HG02884 (cell line): ENCODE results near the gene RPS3.
"Not testable (repeated sequence)": the region's sequence is repeated elsewhere in the genome, so short reads cannot be mapped to it uniquely, and the experiment has no call there.

ENCODE experiments used
- ATAC-seq: cut with Tn5 transposase; IDR thresholded peaks from one replicate; pipeline ENCODE4 v1.9.1; 2021; ENCODE audit warnings: mild to moderate bottlenecking, moderate library complexity; ENCODE audit not compliant: unreplicated experiment

The RPS3 gene

DNA sequence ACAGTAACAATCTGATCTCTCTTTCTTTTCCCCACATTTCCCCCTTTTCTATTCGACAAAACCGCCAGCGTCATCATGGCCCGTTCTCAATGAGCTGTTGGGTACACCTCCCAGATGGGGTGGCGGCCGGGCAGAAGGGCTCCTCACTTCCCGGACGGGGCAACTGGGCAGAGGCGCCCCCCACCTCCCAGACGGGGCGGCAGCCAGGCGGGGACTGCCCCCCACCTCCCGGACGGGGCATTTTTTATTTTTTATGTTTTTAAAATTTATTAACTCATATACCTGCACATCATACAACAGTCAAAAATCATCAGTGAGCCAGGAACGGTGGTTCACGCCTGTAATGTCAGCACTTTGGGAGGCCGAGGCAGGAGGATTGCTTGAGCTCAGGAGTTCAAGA lies 20.5 kb upstream of the RPS3 start:
- ATAC-seq: not testable (repeated sequence)

DNA sequence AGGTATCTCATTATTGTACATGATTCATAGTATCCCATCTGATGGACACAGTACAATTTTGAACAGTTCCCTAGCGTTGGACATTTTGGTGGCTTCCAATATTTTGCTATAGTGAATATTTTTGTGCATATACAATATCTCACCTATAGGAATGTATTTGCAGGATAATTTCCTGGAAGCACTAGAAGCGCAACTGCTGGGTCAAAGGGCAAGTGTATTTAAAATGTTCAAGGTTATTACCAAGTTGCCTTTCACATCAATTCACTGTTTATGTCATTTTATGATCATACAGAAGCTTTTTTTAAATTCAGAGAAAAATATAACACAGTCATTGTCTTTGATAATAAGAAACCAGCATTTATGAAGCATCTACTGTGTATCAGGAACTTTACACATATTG lies 19.1 kb upstream of the RPS3 start:
- ATAC-seq: no peak

DNA sequence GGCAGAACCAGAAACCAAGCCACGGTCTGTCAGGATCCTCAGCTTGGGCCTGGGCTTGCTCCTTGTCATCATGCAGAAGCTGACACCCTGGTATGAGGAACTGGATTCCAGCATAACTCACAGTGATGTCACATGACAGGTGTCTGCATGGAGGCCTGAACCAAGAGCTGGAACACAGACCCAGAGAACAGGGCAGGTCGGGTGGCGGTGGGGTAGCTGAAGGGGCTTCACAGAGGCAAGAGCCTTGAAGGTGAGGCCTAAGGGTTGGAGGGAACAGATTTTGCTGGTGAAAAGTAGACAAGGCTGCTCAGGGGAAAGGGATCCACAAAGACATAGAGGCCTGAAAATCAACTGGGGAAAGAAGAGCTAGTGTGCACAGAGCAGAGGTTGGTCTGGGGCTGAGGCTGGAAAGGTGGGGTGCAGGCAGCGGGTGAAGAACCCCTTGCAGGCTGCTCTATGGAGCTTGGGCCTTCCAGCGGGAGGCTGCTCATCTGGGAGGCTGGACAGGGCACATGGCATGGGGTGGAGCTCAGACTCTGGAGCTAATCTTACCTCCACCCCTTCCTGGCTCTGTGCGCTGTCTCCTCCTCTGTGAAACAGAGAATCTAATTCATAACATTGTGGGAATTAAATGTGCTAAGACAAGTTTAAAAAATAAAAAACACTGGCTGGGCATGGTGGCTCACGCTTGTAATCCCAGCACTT lies 18.4 kb upstream of the RPS3 start:
- ATAC-seq: no peak

- ATAC-seq: no peak
Observed at GRCh38 chr11:75383246-75383645, 16.1 kb upstream of the RPS3 start.

- ATAC-seq: no peak
Observed at GRCh38 chr11:75384438-75385080, 14.8 kb upstream of the RPS3 start.

GRCh38 chr11:75386942-75387630 lies 12.2 kb upstream of the RPS3 start:
- no peak for ATAC-seq

DNA sequence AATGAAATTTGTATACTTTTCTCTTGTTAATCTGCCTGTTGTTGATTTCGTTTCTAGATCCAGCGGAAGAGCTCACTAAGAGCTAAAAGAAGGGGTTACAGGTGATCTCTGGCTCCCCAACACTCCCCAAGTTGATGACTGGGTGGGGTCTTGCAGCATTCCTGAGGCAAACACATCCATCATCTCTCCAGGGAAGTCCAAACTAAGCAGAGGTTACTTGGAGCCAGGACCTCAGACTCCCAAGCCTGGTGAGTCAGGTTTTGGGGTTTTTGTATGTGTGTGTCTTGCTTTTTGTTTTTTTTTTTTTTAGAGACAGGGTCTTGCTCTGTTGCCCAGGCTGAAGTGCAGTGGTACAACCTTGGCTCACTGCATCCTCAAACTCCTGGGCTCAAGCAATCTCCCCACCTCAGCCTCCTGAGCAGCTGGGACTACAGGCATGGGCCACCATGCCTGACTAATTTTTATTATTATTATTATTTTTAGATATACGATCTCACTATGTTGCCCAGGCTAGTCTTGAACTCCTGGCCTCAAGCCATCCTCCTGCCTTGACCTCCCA lies 11.5 kb upstream of the RPS3 start:
- no peak for ATAC-seq

DNA sequence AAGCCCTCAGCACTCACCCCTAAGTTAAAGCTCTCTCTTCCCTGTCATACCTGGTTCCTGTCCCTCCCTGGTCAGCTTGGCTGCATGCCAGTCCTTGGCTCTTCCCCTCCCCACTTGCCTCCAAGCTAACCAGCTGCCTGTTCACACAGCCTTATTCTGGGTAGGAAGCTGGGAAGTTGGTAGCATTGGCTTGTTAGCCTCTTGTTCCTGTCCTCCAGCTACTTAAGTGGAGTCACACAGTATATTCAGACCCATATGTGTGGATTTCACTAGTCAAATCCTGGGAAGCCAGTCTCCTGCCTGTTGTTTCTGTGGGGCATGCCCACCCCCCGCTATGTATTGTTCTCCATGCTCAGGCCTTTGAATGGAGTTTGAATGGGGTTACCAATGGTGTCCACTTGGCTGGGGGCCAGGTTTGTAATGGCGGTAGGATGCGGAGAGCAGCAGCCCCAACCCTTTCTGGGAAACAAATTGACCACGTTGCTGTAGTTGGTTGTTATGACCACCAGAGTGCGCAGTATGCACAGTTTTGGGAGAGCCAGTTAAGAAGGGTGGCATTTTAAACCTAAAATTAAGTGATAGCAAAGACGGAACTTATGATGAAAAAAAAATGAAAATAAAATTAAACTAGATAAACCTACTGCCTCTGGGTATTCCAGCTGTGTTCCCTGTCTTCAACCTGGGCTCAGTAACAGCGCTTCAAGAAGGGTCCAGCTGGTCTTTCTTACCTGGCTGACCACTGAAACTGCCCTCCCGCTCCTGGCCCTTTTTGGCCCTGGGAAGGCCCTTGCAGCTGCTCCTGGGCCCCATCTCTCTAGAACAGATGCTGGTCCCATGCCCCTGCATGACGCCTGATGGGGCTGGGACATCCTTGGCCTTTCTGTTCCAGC lies 10.7 kb upstream of the RPS3 start:
- no peak for ATAC-seq

DNA sequence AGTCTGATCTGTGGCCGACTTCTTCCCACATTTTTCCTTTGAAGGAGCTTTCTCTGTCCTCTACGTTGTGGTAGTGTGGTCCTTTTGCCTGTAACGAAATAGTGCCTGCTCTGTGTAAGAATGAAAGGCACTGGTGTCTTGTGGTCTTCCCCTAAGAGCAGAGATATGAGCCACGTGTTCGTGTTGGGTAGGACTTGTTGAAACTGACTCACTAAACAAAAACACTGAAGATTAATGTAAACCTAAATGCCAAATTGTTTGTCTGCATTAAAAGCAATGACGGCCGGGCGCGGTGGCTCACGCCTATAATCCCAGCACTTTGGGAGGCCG lies 10.1 kb upstream of the RPS3 start:
- ATAC-seq: no peak

DNA sequence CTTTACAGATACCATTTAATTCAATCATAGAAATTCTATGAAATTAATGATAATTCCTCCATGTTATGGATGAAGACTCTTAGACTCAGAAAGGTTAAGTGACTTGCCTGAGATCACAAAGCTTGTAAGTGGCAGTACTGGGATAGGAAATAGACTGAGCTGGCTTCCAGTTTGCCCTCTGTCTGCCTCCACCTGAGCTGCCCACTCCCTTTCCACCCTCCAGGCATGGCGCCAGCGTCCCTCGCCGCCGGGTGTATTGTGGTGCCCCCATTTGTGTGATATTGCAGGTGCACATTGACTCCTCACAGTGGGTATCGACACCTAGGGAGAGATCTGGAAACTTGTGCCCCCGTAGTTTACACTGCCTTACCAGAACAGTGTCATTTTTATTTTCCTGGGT lies 9.4 kb upstream of the RPS3 start:
- ATAC-seq: no peak

- ATAC-seq: no peak
Observed at GRCh38 chr11:75394085-75394840, 5.1 kb upstream of the RPS3 start.

DNA sequence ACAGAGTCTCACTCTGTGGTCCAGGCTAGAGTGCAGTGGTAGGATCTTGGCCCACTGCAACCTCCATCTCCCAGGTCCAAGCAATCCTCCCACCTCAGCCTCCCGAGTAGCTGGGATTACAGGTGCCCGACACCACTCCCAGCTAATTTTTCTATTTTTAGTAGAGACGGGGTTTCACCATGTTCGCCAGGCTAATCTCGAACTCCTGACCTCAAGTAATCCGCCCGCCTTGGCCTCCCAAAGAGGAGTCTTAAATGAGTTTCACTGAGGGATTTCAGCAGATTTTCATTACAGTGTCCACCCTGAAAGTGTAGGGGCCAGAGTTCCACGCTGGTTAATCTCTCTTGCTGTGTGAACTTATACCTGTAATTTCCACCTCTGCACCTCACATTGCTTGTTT lies 412 bp upstream of the RPS3 start:
- ATAC-seq: no peak

GRCh38 chr11:75400146-75400865 lies 988 bp downstream of the RPS3 start:
- no peak for ATAC-seq

DNA sequence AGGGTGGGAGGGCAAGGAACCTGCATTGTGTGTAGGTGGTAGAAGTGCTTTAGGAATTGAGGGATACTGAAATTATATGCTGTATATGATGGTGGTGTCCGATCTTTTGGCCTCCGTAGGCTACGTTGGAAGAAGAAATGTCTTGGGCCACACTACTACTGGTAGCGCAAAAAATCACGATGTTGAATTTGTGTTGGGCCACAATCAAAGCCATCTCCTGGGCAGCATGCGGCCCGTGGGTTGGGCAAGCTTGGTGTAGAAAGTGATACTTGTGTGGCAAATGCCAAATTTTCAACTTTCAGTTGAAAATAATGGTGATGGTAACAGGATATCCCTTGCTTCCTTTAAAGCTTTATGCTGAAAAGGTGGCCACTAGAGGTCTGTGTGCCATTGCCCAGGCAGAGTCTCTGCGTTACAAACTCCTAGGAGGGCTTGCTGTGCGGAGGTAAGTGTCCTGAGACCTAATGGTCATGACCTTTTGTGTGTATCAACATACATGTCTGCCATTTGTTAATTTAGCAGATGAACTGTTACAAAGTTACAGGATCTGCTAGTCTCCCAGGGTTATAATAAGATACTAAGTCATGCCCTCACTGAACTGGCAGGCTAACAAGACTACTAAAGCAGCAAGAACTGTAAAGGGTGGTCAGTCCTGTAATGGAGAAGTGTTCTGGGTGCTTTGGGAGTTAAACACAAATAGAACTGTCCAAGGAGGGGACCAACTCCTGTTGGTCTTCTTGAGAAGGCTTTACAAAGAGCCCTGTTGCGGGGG lies 2.9 kb downstream of the RPS3 start:
- ATAC-seq: no peak

DNA sequence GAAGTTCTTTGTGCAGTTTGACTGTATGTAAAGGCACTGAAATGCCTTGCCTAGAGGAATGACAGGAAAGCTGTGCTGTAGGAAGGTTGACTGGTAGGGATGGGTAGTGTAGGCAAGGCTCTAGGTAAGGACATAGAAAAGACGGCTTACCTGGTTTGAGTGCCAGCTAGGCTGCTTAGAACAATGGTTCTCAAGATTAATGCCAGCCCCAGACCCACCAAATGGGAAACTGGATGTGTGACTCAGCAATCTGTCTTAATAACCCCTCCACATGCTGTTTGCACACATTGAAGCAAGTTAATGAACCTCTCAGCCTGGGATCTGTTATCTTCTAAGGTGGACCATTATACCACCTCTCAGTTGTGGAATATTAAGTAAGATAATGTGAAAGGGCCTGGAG lies 3.7 kb downstream of the RPS3 start:
- no peak for ATAC-seq

GRCh38 chr11:75403983-75404658 lies 4.8 kb downstream of the RPS3 start:
- ATAC-seq: no peak

- no peak for ATAC-seq
Observed at GRCh38 chr11:75406338-75406777, 7.0 kb downstream of the RPS3 start.

DNA sequence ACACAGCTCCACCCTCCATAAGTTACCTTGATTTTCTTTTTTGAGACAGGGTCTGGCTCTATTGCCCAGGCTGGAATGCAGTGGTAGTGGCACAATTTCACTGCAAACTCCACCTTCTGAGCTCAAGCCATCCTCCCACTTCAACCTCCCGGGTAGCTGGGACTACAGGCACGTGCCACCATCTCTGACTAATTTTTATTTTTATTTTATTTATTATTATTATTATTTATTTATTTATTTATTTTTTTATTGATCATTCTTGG lies 9.6 kb downstream of the RPS3 start:
- ATAC-seq: no peak

DNA sequence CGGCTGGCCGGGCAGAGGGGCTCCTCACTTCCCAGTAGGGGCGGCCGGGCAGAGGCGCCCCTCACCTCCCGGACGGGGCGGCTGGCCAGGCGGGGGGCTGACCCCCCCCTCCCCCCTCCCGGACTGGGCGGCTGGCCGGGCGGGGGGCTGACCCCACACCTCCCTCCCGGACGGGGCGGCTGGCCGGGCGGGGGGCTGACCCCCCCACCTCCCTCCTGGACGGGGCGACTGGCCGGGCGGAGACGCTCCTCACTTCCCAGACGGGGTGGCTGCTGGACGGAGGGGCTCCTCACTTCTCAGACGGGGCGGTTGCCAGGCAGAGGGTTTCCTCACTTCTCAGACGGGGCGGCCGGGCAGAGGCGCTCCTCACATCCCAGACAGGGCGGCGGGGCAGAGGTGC lies 10.7 kb downstream of the RPS3 start:
- ATAC-seq: not testable (repeated sequence)
